ENCODE results near the gene DYRK1A. TPM values are rescaled to one million over a fixed set of nuclear protein-coding genes. Genes with fewer than 3 reads are reported as not detected.

The DYRK1A gene
- total RNA-seq, 1 experiment from 2014 or later: 36.9 TPM

- DNase-seq (ENCODE audit: low read depth): no peak
These were observed 200.4 kb downstream of the DYRK1A start for GRCh38 chr21:37566790-37567615.

GRCh38 chr21:37568415-37568814, 201.8 kb downstream of the DYRK1A start:
- DNase-seq (ENCODE audit: low read depth): no peak

- DNase-seq (ENCODE audit: low read depth): no peak
These were observed 202.3 kb downstream of the DYRK1A start for GRCh38 chr21:37568916-37569315.

- no peak for DNase-seq (ENCODE audit: low read depth)
These were observed 204.9 kb downstream of the DYRK1A start for GRCh38 chr21:37571442-37571841.

GRCh38 chr21:37574316-37574715, 207.7 kb downstream of the DYRK1A start:
- no peak for DNase-seq (ENCODE audit: low read depth)

- no peak for DNase-seq (ENCODE audit: low read depth)
These were observed 208.2 kb downstream of the DYRK1A start for GRCh38 chr21:37574751-37575150.

- DNase-seq (ENCODE audit: low read depth): no peak
These were observed 209.0 kb downstream of the DYRK1A start for GRCh38 chr21:37575580-37575979.

Other genes with a start within 250 kb of the DYRK1A start
- 58.0 and 60.5 TPM in 2 replicates for gene VPS26C, start 99.4 kb upstream of the DYRK1A start, total RNA-seq (2014; rRNA removed; shearing (Covaris generic))

All from Daoy (cell line).